Measurements from ENCODE around the gene COL9A2.
A peak's percentile ranks its signal among the peaks of the same experiment; 100 is the strongest.

- peak; percentile 81 for TF ChIP-seq POLR2A (IDR thresholded peaks at IDR 0.05; ENCODE audit: low read depth, low read length)
- peak; percentile 77 for TF ChIP-seq POLR2AphosphoS5 (IDR thresholded peaks at IDR 0.05; ENCODE audit: low read depth, low read length)
- TF ChIP-seq POU2F2 (IDR thresholded peaks at IDR 0.05; ENCODE audit: low read depth, low read length): no peak; the same call in 1 of the 2 replicates
Observed at GRCh38 chr1:40315239-40315794, 1.8 kb downstream of the COL9A2 start.

Measured in GM12891 (cell line).